ENCODE results near the gene PMPCA.

DNA sequence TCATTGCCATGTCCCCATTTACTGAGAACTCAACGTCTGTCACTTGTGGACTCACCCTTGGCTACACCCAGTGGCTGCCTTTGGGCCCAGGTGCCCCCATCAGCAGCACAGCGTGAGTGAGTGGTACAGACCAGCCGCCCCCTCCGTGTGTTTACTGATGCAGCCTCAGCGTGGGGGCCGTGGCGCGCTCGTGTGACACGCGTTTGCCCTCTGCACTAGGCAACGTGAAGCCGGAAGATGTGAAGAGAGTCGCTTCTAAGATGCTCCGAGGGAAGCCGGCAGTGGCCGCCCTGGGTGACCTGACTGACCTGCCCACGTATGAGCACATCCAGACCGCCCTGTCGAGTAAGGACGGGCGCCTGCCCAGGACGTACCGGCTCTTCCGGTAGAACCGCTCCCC is 12.4 kb downstream of the PMPCA start:
- TF ChIP-seq CTCF (IDR thresholded peaks at IDR 0.05; ENCODE audit: insufficient read depth, low read length, poor library complexity, severe bottlenecking) = no peak
- TF ChIP-seq EZH2phosphoT487 (conservative IDR thresholded peaks at IDR 0.05; ENCODE audit: low read length) = no peak

Data from SU-DHL-6 (cell line).